HepG2 (cell line): ENCODE data around the gene CNPPD1. TPM values are rescaled to one million over a fixed set of nuclear protein-coding genes. Genes with fewer than 3 reads are reported as not detected.

ENCODE experiments used
- AKAP8 ChIP-seq: sonication (generic); formaldehyde crosslinking; IDR thresholded peaks from 2 replicates; pipeline ENCODE4 v1.5.1; 2020; ENCODE audit warnings: mild to moderate bottlenecking, missing genetic modification reagents
- CAMTA2 ChIP-seq: sonication (generic); formaldehyde crosslinking; IDR thresholded peaks from 2 replicates; pipeline ENCODE4 v1.4.0; 2020; ENCODE audit warnings: mild to moderate bottlenecking, missing genetic modification reagents, borderline replicate concordance
- ISL2 ChIP-seq: sonication (generic); formaldehyde crosslinking; IDR thresholded peaks from 2 replicates; pipeline ENCODE4 v1.5.0; 2020; ENCODE audit warnings: missing genetic modification reagents
- JUNB ChIP-seq: sonication (generic); formaldehyde crosslinking; IDR thresholded peaks from 2 replicates; pipeline ENCODE4 v1.8.0; 2022; ENCODE audit warnings: missing genetic modification reagents, mild to moderate bottlenecking, borderline replicate concordance
- KAT7 ChIP-seq: IDR thresholded peaks from 2 replicates; pipeline ENCODE4 v1.6.1; 2018; ENCODE audit warnings: borderline replicate concordance, missing compliant biosample characterization
- KLF15 ChIP-seq: sonication (generic); formaldehyde crosslinking; IDR thresholded peaks from 2 replicates; pipeline ENCODE4 v1.8.1; 2023; ENCODE audit warnings: borderline replicate concordance, mild to moderate bottlenecking, inconsistent platforms, missing genetic modification reagents, mixed read lengths
- MAFF ChIP-seq: IDR thresholded peaks from 2 replicates; pipeline ENCODE4 v1.6.1; 2011; ENCODE audit warnings: low read depth, low read length, improper control_type of control experiment
- MAFG ChIP-seq: sonication (generic); formaldehyde crosslinking; IDR thresholded peaks from 2 replicates; pipeline ENCODE4 v1.5.1; 2020; ENCODE audit warnings: mild to moderate bottlenecking, missing genetic modification reagents
- NCOA1 ChIP-seq: sonication (generic); formaldehyde crosslinking; IDR thresholded peaks from 2 replicates; pipeline ENCODE4 v1.9.0; 2021; ENCODE audit warnings: missing genetic modification reagents
- ONECUT2 ChIP-seq: sonication (generic); formaldehyde crosslinking; IDR thresholded peaks from 2 replicates; pipeline ENCODE4 v1.4.0; 2020; ENCODE audit warnings: missing genetic modification reagents
- RFXAP ChIP-seq: sonication (generic); formaldehyde crosslinking; IDR thresholded peaks from 2 replicates; pipeline ENCODE4 v1.4.0; 2020; ENCODE audit warnings: missing genetic modification reagents, borderline replicate concordance
- SYNCRIP ChIP-seq: fragments of 200-400 bp; formaldehyde crosslinking; IDR thresholded peaks from 2 replicates; pipeline ENCODE4 v1.6.1; 2018; ENCODE audit warnings: mild to moderate bottlenecking, low read depth, low read length; ENCODE audit not compliant: insufficient read depth
- U2AF2 ChIP-seq: fragments of 200-400 bp; formaldehyde crosslinking; IDR thresholded peaks from 2 replicates; pipeline ENCODE4 v1.6.1; 2017; ENCODE audit warnings: low read depth, mild to moderate bottlenecking, low read length
- WIZ ChIP-seq: sonication (generic); formaldehyde crosslinking; IDR thresholded peaks from 2 replicates; pipeline ENCODE4 v1.5.1; 2020; ENCODE audit warnings: mild to moderate bottlenecking, missing genetic modification reagents
- ZBTB3 ChIP-seq: sonication (generic); formaldehyde crosslinking; IDR thresholded peaks from 2 replicates; pipeline ENCODE4 v1.4.0; 2020; ENCODE audit warnings: low read depth, mild to moderate bottlenecking, moderate library complexity, missing genetic modification reagents, borderline replicate concordance
- ZFAT ChIP-seq: sonication (generic); formaldehyde crosslinking; conservative IDR thresholded peaks from 2 replicates; pipeline ENCODE4 v1.8.1; 2023; ENCODE audit warnings: missing genetic modification reagents, inconsistent platforms
- ZFYVE20 ChIP-seq: sonication (generic); formaldehyde crosslinking; IDR thresholded peaks from 2 replicates; pipeline ENCODE4 v1.8.0; 2023; ENCODE audit warnings: low read depth, mild to moderate bottlenecking, moderate library complexity, missing genetic modification reagents, borderline replicate concordance
- ZNF17 ChIP-seq: sonication (generic); formaldehyde crosslinking; IDR thresholded peaks from 2 replicates; pipeline ENCODE4 v1.5.0; 2020; ENCODE audit warnings: mild to moderate bottlenecking, missing genetic modification reagents
- ZNF235 ChIP-seq: sonication (generic); formaldehyde crosslinking; IDR thresholded peaks from 2 replicates; pipeline ENCODE4 v1.8.1; 2023; ENCODE audit warnings: mild to moderate bottlenecking, missing genetic modification reagents, borderline replicate concordance
- ZNF354B ChIP-seq: sonication (generic); formaldehyde crosslinking; IDR thresholded peaks from 2 replicates; pipeline ENCODE4 v1.8.0; 2022; ENCODE audit warnings: mild to moderate bottlenecking, missing genetic modification reagents
- ZNF432 ChIP-seq: sonication (generic); formaldehyde crosslinking; IDR thresholded peaks from 2 replicates; pipeline ENCODE4 v1.5.0; 2020; ENCODE audit warnings: missing genetic modification reagents, mild to moderate bottlenecking, borderline replicate concordance
- ZNF510 ChIP-seq: sonication (generic); formaldehyde crosslinking; IDR thresholded peaks from 2 replicates; pipeline ENCODE4 v1.4.0; 2020; ENCODE audit warnings: low read depth, mild to moderate bottlenecking, missing genetic modification reagents
- ZNF75D ChIP-seq: sonication (generic); formaldehyde crosslinking; IDR thresholded peaks from 2 replicates; pipeline ENCODE4 v1.8.1; 2023; ENCODE audit warnings: missing genetic modification reagents, mild to moderate bottlenecking, borderline replicate concordance
- ZNF761 ChIP-seq: sonication (generic); formaldehyde crosslinking; conservative IDR thresholded peaks from 2 replicates; pipeline ENCODE4 v1.4.0; 2020; ENCODE audit warnings: mild to moderate bottlenecking, missing genetic modification reagents
- polyA plus RNA-seq, 8 experiments: library from polyadenylated mRNA; depleted of rRNA in 3 of 8; stranded (reverse) in 7 of 8; unstranded in 1 of 8; fragments of >200 nt; fragmentation: Illumina TruSeq in 4 of 8; extraction: Trizol in 4 of 8; gene quantifications; 2 replicates each; pipeline versions ENCODE4 v1.2.1 to v1.2.3, GENCODE V29; 2011 to 2016; ENCODE audit warnings: low read depth in 4 of 8, missing spikeins in 1 of 8, mixed read lengths in 1 of 8; ENCODE audit not compliant: insufficient read depth in 1 of 8
- total RNA-seq, 5 experiments: library from RNA; depleted of rRNA; stranded (reverse); fragments of >200 nt; fragmentation: Illumina TruSeq; extraction: Trizol; gene quantifications; 2 replicates each; pipeline ENCODE4 v1.2.3, GENCODE V29; 2016; ENCODE audit warnings: low read depth in 1 of 5
- TF ChIP-seq, protein P1 (sequence below): sonication (generic); formaldehyde crosslinking; IDR thresholded peaks from 2 replicates; pipeline ENCODE4 v1.4.0; 2020; ENCODE audit warnings: missing genetic modification reagents, borderline replicate concordance

The CNPPD1 gene
- total and polyA plus RNA-seq, 2 of the 13 experiments (the other 11 are each of a cell fraction or from before 2014, with no cell fraction given) = 35.5 to 49.4 TPM

- TF ChIP-seq ISL2 (CRISPR knock-in tag) (peak; percentile 67; the same call in 1 of the 2 replicates), ZFAT (0 out of 2 replicates have a peak, but pooled peaks have one; percentile 52), ZNF510 (no peak), U2AF2 (no peak), ONECUT2 (CRISPR knock-in tag) (peak; percentile 37), ZNF354B (CRISPR knock-in tag) (peak; percentile 97; the same call in 1 of the 2 replicates), ZNF17 (CRISPR knock-in tag) (no peak), ZFYVE20 (CRISPR knock-in tag) (peak; percentile 82; the same call in 1 of the 2 replicates), ZNF235 (CRISPR knock-in tag) (no peak), AKAP8 (CRISPR knock-in tag) (peak; percentile 68; the same call in 1 of the 2 replicates), SYNCRIP (no peak), CAMTA2 (0 out of 2 replicates have a peak, but pooled peaks have one; percentile 60), JUNB (CRISPR knock-in tag) (no peak), ZNF432 (CRISPR knock-in tag) (no peak), MAFG (CRISPR knock-in tag) (0 out of 2 replicates have a peak, but pooled peaks have one; percentile 7), NCOA1 (CRISPR knock-in tag) (peak; percentile 90; the same call in 1 of the 2 replicates), ZNF75D (no peak), WIZ (CRISPR knock-in tag) (peak; percentile 78; the same call in 1 of the 2 replicates), KLF15 (CRISPR knock-in tag) (peak; percentile 27; the same call in 1 of the 2 replicates), ZBTB3 (CRISPR knock-in tag) (no peak; the same call in 1 of the 2 replicates), MAFF (no peak), ZNF761 (CRISPR knock-in tag) (no peak; the same call in 1 of the 2 replicates), KAT7 (CRISPR knock-in tag) (peak; percentile 92), RFXAP (CRISPR knock-in tag) (peak; percentile 85)
- TF ChIP-seq, protein P1, sequence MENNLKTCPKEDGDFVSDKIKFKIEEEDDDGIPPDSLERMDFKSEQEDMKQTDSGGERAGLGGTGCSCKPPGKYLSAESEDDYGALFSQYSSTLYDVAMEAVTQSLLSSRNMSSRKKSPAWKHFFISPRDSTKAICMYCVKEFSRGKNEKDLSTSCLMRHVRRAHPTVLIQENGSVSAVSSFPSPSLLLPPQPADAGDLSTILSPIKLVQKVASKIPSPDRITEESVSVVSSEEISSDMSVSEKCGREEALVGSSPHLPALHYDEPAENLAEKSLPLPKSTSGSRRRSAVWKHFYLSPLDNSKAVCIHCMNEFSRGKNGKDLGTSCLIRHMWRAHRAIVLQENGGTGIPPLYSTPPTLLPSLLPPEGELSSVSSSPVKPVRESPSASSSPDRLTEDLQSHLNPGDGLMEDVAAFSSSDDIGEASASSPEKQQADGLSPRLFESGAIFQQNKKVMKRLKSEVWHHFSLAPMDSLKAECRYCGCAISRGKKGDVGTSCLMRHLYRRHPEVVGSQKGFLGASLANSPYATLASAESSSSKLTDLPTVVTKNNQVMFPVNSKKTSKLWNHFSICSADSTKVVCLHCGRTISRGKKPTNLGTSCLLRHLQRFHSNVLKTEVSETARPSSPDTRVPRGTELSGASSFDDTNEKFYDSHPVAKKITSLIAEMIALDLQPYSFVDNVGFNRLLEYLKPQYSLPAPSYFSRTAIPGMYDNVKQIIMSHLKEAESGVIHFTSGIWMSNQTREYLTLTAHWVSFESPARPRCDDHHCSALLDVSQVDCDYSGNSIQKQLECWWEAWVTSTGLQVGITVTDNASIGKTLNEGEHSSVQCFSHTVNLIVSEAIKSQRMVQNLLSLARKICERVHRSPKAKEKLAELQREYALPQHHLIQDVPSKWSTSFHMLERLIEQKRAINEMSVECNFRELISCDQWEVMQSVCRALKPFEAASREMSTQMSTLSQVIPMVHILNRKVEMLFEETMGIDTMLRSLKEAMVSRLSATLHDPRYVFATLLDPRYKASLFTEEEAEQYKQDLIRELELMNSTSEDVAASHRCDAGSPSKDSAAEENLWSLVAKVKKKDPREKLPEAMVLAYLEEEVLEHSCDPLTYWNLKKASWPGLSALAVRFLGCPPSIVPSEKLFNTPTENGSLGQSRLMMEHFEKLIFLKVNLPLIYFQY = peak; percentile 41; the same call in 1 of the 2 replicates
Observed at GRCh38 chr2:219160186-219161017, 16.3 kb downstream of the CNPPD1 start, which contains the start of gene NHEJ1 (continued).
